T1000 (cell line): ENCODE data around the gene SPDYE11.
"Not testable (repeated sequence)": the region's sequence is repeated elsewhere in the genome, so short reads cannot be mapped to it uniquely, and the experiment has no call there.

Experiments used
- DNase-seq: peaks from one replicate; lab custom pipeline; 2025; ENCODE audit warnings: mixed read lengths; lab: John Stamatoyannopoulos, UW

The SPDYE11 gene

DNA sequence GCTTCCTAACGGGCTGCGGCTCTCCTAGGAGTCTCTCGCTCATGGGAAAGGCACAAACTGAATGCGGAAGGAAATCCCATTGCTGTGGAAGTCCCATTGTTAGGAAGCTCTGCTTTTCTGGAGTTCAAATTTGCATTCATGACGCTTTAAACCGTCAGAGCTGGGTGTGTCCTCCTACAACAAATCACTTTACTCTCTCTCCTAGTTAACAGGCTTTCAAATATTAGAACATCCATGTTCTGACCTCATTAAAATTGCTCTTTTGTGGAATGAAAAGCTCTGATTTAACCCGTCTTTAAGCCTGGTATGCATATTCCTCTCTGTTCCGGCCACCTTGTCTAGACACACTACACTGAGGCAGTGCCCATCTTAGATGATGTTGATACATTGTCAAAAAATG, at the start of gene SPDYE11:
Gene SPDYE11, minus strand, starts transcription at position 101 of the 400 bp plus-strand sequence. CDS start 1,800 bp downstream, outside the sequence.
- DNase-seq: not testable (repeated sequence)

DNA sequence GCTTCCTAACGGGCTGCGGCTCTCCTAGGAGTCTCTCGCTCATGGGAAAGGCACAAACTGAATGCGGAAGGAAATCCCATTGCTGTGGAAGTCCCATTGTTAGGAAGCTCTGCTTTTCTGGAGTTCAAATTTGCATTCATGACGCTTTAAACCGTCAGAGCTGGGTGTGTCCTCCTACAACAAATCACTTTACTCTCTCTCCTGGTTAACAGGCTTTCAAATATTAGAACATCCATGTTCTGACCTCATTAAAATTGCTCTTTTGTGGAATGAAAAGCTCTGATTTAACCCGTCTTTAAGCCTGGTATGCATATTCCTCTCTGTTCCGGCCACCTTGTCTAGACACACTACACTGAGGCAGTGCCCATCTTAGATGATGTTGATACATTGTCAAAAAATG, 28.2 kb upstream of the SPDYE11 start, which contains the start of gene SPDYE9:
Gene SPDYE9, minus strand, starts transcription at position 101 of the 400 bp plus-strand sequence. CDS start 1,800 bp downstream, outside the sequence.
- not testable (repeated sequence) for DNase-seq

GRCh38 chr7:73029666-73030065, 28.0 kb downstream of the SPDYE11 start, which contains the start of gene SPDYE8:
Gene SPDYE8 (minus strand): TSS chr7:73029766. CDS start chr7:73027966, 1,800 bp downstream.
- not testable (repeated sequence) for DNase-seq

- DNase-seq: not testable (repeated sequence)
These were observed 51.2 kb downstream of the SPDYE11 start for GRCh38 chr7:73006491-73006890.

DNA sequence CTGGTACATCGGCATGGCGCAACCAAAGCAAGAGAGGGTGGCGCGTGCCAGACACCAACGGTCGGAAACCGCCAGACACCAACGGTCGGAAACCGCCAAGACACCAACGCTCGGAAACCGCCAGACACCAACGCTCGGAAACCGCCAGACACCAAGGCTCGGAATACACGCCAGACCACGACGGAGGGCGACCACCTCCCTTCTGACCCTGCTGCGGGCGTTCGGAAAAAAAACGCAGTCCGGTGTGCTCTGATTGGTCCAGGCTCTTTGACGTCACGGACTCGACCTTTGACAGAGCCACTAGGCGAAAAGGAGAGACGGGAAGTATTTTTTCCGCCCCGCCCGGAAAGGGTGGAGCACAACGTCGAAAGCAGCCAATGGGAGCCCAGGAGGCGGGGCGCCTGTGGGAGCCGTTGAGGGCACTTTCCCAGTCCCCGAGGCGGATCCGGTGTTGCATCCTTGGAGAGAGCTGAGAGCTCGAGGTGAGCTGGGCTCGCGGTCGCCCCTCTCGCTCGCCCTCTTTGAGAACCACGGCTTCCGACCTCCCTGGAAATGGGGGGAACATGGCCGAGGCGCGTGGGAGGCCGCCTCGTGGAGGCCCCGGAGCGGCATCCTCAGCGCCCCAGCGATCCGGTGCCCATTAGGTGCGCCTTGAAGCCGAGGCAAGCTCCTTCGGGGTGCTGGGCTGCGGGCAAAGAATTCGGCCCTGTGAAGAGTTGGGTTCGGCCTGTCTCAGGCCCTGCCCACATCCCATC, 51.8 kb downstream of the SPDYE11 start:
- DNase-seq: not testable (repeated sequence)

GRCh38 chr7:73005356-73005692, 52.4 kb downstream of the SPDYE11 start:
- DNase-seq: not testable (repeated sequence)

- DNase-seq: not testable (repeated sequence)
These were observed 59.7 kb downstream of the SPDYE11 start for GRCh38 chr7:72997887-72998468.
